DMS 273 treated with DMSO at 0.1 percent for 48 hours (cell line): ENCODE data around the gene KRTCAP2.

ENCODE experiments used
- DNase-seq: peaks from one replicate; lab custom pipeline; 2025; lab: John Stamatoyannopoulos, UW

KRTCAP2 gene

DNA sequence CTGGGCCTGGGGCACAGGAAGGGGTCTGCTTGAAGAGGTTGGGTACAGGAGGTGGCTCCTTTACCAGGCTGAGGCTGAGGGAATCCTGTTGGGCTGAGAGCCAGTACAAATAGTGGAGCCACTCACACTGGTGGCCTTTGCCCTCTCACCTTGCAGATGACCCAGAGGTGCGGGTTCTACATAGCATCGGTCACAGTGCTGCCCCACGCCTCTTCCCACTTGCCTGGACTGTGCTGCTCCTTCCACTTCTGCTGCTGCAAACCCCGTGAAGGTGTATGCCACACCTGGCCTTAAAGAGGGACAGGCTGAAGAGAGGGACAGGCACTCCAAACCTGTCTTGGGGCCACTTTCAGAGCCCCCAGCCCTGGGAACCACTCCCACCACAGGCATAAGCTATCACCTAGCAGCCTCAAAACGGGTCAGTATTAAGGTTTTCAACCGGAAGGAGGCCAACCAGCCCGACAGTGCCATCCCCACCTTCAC lies 39.3 kb downstream of the KRTCAP2 start:
- no peak for DNase-seq

DNA sequence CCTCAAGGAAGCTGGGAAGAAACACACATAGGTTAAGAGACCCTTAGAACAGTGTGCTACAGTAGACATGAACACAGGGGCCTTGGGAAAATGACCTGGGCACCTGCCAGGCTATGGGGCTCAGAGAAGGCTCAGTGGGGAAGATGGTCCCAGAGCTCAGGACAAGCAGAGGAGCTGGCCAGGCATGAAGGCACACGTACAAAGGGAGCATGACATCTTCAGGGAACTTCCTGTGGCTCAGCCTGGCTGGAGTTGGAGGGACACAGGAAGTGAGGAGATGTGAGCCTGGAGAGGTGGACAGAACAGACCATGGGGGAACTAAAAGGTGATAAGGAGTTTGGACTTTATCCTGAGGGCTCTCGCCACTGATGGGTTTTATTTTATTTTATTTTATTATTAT lies 41.2 kb downstream of the KRTCAP2 start:
- DNase-seq = no peak

DNA sequence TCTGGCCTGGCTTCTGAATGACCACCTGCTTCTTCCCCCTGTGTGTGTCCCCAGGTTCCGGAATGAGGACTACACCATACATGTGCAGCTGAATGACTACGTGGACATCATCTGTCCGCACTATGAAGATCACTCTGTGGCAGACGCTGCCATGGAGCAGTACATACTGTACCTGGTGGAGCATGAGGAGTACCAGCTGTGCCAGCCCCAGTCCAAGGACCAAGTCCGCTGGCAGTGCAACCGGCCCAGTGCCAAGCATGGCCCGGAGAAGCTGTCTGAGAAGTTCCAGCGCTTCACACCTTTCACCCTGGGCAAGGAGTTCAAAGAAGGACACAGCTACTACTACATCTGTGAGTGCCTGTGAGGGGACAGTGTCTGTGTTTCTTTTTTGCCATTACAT lies 41.8 kb downstream of the KRTCAP2 start:
- DNase-seq = no peak

DNA sequence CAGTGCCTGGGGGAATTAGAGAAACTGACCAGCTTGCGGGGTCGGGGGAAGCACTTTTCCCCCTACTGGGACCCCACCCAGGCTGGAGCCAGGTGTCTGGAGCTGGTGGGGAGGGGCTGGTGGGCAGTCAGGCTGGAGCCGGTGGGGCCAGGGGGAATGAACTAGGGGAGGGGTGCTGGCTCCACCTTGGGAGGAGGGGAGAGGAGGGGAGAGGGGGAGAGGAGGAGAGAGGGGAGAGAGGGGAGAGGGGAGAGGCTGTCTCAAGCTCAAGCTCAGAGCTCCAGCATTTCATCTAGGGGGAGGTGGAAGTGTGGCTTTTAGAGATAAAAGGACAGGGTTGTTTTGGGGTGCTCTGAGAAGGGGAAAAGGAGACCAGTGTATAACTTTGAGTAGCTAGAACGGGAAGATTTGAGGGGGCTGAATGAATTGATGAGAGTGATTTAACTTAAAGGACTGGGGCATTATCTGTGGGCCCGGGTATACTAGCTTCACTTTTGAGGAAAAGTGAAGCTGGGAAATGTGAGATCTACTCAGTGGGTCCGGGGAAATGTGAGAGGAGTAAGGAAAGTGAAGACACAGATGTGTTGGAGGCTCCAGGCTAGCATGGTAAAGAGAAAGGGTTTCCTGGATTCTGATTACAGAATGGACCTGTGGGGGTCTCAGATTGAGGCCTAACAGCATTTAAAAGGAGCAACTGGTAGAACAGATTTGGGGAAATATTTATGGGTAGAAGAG lies 42.7 kb downstream of the KRTCAP2 start:
- no peak for DNase-seq

DNA sequence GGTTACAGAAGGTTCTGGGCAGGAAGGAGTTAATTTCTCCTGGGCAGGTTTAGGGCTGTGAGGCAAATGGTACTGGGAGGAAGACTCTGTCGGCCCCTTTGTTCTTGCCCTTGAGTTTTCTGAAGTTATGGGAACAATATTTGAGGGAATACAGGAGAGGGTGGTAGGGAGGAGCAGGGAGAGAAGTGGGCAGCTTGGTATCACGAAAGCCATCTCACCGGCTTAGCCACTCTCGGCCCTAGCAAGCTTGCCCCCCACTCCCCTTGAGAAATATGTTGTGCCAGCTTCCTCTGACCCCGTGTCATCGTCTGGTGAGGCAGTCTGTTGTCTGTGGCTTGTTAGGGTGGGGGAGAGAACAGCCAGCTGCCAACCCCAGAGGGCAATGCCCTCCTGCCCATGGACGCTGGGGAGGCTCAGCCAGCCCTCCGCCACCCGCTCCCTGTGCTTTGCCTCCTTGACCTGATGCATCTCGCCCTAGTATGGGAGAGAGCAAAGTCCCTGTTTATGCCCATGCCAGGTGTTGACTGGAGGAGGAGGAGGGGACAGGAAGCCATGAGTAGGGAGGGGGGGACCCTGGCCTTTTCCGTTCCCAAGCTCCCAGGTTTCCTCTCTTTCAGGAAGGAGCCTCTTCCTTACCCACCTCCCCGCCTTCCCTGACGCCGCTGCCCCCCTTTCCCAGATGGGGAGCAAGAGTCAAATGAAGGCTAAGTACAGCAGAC lies 44.2 kb downstream of the KRTCAP2 start:
- peak; percentile 26 for DNase-seq

DNA sequence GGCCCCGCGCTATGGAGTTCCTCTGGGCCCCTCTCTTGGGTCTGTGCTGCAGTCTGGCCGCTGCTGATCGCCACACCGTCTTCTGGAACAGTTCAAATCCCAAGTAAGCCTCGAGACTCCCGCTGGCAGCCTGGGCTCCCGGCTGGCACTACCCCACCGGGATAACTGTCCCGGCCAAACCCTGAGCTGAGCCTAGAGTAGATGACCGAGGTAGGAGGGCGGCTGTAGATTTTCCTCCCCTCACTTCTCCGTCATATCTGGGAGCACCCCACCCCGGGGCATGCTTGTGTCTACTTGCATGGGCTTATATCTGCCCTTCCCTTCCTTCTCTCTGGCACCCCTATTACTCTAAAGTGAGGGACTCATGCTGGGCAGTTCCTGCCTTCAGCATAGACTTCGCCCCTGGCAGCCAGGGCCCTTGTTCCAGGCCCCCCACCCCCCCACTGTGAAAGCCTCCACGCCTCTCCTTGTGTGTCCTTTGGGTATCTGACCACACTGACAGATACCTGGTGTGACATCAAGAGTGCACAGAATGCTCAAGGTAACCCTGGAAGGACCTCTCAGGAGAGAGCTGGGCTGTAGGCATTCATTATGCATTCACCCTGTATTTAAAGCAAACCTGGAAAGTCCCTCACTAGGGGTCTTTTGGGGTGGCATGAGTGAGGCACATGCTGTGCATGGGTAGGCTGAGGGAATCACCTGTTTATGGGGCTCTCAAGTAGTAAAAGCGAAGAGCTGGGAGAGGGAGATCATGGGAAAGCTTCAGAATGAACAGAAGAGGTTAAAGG lies 44.9 kb downstream of the KRTCAP2 start:
- DNase-seq = no peak

DNA sequence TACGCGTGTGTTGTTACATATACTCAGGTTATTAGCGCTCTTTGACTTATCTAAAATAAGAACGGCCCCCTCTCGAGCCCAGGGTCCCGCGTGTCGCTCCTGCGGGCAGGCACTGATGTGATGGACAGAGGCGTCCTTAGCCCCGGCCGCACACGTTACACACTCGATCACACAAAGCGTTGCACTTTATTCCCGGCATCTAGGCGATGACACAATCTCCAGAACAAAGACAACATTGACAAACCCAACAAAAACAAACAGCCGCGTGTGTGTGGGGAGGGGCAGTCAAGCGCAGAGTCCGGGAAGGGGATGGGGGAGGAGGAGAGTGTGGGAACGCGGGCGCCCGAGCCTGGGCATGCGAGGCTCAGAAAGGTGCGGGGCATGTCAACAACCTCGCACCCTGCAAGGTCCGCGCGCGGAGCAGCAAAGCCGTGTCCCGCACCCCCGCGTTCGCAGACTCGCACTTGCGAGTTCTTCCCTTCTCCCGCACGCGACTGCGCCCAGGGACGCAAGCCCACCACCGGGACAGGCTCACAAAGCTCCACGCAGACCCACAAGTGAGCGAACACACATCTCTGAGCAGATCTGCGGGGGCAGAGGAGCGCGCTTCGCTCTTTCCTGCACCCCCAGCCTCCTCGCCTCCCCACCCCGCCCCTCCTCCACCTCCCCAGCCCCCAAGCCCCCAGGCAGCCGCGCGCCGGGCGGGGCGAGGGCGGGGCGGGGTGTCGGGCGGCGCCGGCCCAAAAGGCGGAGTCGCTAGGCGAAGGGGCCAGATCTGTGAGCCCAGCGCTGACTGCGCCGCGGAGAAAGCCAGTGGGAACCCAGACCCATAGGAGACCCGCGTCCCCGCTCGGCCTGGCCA lies 45.8 kb downstream of the KRTCAP2 start, which contains the start of gene EFNA1:
TSS of gene EFNA1 (plus strand) at position 772 of the 862 bp plus-strand sequence. CDS start 102 bp downstream, outside the sequence.
- peak; percentile 37 for DNase-seq

DNA sequence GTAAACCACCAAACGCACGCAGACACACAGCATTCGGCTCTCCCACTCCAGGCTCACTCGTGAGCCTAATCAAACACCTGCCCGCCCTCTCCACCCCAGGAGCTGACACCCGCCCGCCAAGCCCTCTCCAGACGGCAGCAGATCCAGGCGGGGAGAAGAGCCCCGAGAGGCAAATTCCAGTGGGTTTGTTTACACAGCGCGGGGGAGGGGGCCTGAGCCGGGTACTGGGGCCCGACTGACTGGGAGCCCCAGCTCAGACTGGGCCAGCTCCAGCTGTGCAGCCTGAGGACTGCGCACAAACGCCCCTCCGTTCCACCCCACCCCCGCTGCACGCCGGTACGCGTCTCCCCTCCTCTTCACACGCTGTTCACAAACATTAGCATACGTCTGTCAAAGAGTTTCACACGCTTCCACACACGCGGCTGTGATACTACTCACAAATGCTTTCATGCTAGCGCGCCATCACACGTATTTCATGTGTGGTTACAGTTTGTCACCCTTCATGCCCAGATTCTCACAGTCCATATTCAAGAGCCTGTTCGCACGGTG lies 46.5 kb downstream of the KRTCAP2 start:
- peak; percentile 46 for DNase-seq

DNA sequence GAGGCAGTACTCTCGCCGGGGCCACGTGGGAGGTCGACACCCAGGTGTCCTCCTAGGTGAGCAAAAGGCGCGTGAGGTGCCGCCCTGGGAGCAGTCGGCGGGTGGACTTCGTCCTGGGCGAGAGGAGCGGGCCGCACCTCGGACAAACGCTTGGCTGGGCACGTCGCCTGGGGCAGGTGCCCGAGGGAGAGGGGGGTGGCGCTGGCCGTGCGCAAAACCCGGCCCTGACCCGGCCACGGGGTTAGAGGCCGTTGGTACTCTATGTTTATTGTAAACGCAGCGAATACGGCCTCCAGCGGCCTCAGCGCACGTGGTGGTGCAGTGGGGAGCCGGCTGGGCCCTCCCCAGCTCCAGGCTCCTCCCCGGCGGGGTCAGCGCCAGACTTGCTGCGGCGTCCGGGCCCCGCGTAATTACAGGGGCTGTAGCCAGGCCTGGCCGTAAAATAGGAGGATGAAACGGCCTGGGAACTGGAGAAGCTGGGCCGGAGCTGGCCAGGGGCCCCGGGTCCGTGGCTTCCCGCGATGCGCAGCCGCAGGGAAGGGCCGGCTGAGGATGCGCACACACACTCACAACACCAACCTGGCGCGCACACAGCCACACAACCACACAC lies 47.1 kb downstream of the KRTCAP2 start:
- DNase-seq = no peak

DNA sequence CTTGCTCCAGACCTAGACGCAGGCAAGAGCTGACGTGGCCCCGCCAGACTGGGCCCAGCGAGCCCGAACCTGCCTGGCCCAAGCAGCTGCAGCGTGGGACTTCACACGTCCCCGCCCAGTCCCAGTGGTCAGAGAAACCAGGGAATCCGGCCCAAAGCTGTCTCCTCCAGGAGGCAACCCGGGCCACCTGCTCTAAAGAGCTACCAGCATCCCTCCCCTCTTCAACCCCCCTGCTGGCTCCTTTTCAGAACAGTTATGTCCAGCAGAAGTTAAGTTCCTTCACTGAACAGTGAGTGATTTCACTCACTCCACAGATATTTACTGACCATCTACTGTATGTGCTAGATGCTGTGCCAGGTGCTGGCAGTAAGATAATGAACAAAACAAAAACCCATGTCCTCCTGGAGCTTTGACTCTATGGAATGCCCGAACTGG lies 47.6 kb downstream of the KRTCAP2 start:
- DNase-seq = no peak

DNA sequence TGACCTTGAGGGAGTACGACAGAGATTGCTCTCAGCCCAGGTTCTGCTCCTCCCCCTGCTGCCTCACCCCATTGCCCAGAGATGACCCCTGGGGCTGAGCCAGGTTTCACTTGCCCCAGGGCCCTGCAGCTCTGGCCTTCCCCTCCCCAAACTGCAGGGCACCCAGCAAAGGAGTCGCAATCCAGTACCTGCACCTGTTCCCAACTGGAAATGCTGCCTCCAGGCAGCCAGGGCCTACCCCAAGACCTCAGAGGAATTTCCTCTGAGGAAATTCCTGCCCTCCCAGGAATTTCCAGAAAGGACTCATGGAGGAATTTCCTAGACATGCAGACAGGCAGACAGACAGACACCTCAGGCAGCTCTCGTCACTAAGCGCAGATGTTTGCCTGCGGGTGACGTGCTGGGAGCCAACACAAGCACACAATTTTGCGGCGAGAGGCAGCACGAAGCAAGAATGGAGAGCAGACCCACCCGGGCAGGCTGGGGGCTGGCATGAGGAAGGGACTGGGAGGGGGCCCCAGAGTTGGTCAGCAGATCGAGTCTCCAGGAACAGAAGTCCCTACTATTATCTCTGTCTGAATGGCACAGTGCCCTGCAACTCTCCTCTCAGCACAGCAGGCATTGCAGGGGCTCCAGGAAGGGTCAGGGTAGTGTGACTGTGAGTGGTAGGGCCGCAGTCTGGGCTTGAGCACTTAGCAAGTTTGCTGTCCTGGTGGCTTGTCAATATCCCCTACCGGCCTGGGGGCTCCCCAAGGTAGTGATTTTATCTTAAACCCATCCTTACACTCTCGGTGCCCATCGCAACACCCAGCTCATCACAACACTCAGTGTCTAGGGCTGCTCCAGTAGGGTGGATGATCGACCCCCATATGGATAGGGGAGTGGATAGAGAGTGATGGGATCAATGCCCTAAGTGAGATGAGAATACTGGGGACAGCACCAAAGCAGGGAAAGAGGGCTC lies 48.3 kb downstream of the KRTCAP2 start:
- DNase-seq = no peak

DNA sequence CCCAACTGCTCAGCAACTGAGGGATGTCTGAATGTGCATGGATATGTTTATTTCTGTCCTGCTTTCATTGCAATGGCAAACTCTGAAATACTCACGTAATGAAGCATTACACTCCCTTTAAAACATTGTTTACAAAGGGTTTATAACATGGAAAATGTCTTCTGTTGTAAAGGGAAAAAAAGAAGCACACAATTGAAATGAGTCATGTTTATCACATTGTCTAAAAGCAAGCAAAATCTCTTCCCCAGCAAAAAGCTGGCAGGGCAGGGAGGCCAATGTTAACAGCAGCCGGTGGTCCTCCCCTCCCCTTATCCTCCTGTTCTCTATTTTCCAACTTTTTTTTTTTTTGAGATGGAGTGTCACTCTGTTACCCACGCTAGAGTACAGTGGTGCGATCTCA lies 49.3 kb downstream of the KRTCAP2 start:
- no peak for DNase-seq

DNA sequence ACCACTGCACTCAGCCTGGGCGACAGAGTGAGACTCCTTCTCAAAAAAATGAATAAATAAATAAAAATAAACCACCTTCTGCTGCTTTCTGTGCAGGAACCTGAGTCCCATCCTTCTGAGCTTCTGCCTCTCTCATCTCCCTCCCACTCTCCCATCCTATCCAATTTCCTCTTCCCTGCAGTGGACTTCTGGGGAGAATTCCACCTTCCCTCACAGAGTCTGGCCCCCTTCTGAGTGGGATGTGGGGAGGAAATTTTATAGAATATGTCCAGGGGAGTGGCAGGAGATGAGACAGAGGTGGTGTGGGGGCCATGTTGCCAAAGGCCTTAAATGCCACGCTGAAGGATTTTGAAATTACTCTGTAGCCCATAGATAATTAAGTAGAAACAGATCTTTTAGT lies 50.8 kb downstream of the KRTCAP2 start:
- DNase-seq = no peak

DNA sequence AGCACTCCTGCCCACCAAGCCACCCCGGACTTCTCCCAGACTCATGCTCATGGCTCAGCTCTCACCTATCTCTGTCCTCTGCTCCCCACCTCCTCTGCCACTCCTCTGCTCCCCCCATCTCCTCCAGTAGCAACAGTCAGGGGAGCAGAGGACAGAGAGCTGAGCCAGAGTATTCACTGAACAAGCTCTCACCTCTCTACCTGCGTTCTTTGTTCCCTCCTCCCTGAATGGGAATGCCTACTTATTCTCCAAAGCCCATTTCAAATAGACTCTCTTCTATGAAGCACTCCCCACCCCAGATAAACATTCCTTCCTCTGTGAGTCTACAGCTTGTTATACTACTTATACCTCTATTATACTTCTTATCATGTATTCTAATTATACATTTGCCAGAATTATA lies 51.9 kb downstream of the KRTCAP2 start:
- DNase-seq = no peak

DNA sequence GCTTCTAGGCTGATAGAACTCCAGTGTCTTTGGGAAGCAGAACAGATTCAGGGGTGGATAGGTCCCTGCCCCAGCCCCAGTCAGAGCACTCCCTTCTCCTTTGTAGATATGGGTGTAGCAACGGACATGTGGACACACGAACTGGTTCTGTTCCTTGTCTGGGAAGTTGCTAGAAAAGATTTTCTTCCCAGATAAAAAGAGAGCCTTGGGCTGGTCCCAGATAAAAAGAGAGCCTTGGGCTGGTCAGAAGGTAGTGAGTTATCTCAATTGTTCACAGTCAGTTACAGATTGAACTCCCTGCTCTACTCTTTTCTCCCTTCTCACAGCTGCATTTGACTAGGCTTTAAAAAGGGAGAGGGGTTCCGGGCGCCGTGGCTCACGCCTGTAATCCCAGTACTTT lies 52.9 kb downstream of the KRTCAP2 start:
- no peak for DNase-seq
